GM19468 (cell line): ENCODE results near the gene BLZF1.
A peak's percentile ranks its signal among the peaks of the same experiment; 100 is the strongest.
"Not testable (repeated sequence)": the region's sequence is repeated elsewhere in the genome, so short reads cannot be mapped to it uniquely, and the experiment has no call there.

ENCODE experiments used
- ATAC-seq: cut with Tn5 transposase; IDR thresholded peaks from one replicate; pipeline ENCODE4 v1.9.1; 2021; ENCODE audit warnings: mild to moderate bottlenecking, moderate library complexity, moderate number of reproducible peaks; ENCODE audit not compliant: unreplicated experiment; ENCODE audit errors: extremely low read depth

Gene BLZF1

DNA sequence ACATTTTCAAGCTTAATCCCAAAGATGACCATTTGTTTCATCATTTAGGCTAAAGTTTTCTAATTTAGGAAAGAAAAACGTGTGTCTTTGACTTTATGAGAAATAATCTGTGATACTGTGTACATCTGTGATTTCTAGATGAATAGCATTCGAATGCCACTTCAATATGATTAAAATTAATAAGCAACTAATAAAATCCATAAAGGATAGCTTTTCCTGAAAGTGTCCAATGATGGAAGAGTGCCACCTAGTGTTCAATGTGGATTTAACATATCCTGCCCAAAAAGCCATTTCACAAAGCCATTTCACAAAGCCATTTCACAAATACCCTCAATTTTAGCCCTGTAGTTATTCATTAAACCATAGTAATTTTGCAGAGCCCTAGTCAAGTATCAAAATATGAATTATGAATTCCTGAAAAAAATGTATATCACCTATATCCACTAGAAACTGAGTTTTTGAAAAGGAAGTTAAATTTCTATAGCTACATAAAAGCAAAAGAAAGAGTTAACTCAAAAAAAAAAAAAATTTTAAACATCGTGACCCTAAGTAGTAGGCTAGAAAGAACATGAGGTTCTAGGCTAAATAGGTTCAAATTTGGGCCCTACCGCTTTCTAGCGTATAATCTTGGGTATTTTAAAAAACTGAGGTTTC lies 19.5 kb upstream of the BLZF1 start:
- ATAC-seq: no peak

DNA sequence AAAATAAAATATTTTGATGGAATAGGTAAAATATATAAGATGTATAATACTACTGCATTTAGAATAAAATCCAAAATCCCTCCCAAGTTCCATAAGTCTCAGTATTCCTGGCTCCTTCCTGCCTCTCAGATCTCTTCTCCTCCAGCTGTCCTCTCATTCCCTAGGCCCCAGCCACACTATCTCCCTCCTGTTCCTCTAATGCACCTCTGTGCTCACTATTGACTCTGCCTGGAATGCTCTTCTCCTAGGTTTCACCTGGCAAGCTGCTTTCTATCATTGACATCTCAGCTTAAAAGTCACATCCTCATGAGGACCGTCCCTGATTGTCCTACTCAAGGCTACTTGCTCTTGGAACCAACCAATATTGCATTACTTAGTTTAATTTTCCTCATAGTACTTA lies 7.6 kb upstream of the BLZF1 start:
- no peak for ATAC-seq

DNA sequence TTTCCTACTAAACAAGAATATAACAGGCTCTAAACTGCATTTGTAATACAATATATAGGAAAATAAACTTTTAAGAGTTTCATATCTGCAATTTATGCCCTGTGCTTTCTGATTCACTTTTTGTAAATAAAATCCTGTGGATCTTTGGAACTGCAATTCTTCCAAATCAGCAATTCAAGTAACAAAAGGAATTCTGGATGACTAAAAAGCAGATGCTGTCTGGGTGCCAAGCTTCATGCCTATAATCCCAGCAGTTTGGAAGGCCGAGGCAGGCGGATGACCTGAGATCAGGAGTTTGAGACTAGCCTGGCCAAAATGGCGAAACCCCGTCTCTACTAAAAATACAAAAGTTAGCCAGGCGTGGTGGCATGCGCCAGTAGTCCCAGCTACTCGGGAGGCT lies 6.7 kb upstream of the BLZF1 start:
- ATAC-seq: no peak

DNA sequence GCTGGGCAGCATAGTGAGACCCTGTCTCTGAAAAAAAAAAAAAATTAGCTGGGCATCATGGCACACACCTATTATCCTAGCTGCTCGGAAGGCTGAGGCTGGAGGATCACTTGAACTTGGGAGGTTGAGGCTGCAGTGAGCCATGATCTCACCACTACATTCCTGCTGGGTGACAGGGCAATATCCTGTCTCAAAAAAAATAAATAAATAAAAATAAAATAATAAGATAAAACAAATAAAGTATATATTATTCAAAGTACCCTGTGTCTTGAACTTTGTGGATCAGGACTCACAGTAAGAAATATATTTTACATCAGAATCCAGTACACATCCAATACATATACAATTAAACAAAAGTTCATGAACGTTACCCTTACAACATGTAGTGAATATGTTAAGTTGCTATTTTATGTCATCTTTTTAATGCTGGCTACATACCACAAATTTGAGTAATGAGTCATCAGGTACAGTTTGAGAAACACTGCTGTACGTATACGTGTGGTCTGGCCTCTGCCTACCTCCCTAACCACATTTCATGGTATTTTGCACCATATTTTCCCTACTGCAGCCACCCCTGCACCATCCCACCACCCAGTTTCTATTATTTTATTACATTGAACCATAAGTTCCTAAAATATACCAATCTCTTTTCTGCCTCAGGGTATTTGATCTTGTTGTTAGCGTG lies 4.8 kb upstream of the BLZF1 start:
- peak; percentile 23 for ATAC-seq

DNA sequence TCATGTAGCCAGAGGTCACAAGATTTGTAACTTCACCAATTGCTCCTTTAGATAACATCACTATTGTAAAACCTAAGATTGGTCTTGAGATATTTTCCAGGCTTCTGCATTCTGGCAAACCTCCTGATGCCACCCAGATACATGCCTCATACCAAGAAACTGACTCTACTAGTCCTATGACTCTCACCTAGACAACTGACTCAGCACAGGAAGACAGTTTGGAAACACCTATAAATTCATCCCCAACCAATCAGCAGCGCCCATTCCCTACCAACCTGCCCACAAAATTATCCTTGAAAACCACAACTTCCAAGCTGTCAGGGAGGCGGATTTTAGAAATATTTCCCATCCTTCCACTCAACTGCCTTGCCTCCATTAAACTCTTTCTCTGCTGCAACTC lies 3.0 kb upstream of the BLZF1 start:
- ATAC-seq: no peak

DNA sequence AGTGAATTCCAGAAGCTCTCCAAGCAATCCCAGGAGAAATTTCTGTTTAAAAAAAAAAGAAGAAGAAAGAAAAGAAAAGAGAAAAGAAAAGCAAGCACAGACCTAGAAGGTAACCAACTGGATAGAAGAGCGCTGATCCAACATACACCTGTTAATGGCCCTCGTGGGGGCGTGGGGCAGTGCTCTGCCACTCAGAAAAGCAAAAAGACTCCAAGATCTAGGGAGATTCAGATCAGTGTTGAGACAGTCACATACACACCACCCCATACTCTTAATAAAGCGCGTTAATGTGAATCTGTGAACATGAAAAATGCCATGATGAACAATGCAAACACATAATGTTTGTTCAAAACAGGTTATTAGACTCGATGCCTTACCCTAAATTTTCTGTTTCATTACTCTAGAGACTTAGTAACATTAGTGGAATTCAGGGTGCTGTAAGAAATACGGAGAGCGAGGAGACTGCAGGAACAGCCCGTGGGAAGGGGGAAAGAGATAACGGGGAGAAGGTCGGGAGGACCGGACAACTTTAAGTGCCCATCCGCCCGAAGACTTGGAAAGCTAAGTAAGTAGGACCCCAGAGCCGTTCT lies 804 bp upstream of the BLZF1 start:
- no peak for ATAC-seq

DNA sequence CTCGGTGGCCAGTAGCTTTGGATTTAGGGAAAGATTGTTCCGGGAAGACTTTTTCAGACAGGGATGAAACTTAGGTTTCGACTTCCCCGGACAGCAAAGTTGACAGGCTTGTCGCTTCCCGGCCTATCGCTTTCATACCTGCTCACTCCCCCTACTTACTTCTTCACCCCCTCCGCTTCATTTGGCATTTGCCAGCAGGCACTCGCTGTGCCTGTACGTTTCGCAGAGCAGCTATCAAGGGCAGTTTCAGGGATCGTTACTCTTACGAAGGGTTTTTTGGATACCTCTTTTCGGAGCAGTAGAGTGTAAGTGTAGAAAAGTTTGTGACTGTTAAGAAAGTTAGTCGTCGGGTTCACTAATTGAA lies 393 bp downstream of the BLZF1 start:
- no peak for ATAC-seq

DNA sequence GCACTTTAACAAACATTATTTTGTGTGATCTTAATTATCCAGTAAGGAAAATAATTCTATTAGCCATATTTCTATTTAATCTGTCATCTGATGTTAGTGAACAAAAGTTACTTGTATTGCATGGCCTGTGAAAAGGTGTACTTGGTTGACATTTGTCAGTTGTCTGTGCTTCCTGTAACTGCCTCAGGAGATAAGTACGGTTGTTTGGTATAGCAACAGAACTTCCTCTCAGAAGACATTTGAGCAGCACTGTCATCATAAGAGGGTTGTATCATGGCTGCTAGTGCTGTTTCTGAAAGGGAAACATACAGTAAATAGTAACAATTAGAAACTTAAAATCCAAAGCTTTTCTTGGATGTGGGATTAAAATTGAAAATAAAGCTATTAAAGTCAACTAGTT lies 3.4 kb downstream of the BLZF1 start:
- ATAC-seq: no peak

DNA sequence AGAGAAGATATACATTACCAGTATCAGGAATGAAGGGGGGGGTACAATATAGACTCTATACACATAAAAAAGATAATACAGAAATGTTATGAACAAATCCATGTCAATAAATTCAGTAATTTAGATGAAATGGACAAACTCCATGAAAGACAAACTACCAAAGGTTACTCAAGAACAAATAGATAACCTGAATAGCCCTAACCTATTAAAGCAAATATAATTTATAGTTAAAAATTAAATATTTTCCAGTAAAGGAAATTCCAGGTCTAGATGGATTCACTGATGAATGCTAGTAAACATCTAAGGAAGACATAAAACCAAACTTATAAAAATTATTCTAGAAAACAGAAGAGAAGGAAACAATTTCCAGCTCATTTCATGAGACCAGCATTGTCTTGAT lies 13.2 kb downstream of the BLZF1 start:
- ATAC-seq: no peak

DNA sequence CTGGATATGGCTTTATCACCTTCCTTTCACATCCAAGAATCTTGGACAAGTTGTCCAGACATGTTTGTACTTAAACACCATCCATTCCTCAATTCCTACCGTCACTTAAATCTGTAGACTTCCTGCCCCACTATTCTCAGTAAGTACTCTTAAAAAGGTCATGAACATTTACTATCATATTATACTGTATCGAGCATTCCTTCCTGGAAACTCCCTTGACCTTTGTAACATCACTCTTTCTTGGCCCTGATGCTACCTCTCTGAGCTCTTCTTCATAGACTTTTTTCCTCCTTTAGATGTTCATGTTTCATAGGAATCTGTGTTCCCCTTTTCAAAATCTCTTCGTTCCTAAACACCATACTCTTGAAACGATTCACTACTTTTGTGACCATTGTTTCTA lies 15.5 kb downstream of the BLZF1 start:
- no peak for ATAC-seq

DNA sequence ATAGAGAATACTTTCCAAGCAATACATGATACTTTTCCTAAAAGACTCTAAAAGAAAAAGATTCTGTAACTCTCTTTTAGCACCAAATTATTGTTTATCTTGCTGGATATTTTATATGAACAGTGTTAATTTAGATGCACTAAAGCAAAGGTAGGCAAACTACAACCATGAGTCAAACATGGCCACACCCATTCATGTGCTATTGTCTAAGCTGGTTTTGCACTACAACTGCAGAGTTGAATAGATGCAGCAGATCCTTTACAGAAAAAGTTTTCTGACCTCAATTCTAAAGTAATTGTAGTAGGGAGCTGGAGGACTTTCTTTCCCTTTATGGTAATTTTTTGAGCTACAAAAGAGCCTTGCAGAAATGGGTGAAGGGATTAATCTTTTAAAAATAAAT lies 19.4 kb downstream of the BLZF1 start:
- no peak for ATAC-seq

DNA sequence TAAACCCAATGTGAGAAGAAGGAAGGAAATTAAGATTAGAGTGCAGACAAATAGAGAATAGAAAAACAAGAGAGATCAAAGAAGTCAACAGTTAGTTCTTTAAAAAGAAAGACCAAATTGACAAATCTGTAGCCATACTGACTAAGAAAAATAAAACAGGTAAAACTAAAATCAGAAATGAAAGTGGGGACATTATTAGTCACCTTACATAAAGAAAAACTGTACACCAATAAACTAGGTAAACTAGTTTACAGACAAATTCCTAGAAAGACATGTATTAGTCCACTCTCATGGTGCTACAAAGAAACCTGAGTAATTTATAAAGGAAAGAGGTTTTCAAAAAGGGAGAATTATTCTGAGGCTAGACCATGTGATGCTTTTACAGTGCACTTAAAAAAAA lies 22.3 kb downstream of the BLZF1 start:
- no peak for ATAC-seq

DNA sequence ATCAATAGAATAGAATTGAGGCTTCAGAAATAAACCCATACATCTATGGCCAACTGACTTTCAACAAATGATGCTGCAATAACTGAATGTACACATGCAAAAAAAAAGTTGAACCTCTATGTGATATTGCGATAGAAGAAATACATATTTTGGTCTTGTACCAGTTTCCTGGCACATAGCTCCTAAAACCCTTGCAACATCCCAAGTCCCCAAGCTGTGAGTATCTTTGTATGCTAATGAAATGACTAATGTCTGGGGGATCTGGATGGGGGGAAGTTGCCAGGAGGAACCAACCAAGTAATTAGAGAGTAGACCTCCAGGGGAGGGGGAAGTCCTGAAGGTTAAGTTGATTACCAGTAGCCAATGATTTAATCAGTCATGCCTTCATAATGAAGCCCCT lies 24.4 kb downstream of the BLZF1 start:
- ATAC-seq: no peak

DNA sequence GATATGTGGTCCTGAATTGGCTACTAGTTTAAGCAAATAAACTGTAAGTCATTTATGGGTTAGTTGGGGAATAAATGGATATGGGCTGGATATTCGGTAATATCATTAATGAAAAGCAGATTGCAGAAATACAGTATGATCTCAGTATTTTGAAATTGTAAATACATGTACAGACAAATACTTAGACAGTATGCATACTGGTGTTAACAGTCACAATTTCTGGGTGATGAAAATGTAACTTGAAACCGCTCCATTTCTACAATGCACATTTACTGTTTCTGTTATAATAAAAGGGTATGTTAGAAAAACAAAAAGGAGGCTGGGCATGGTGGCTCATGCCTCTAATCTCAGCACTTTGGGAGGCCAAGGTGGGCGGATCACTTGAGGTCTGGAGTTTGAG lies 28.0 kb downstream of the BLZF1 start:
- ATAC-seq: no peak

DNA sequence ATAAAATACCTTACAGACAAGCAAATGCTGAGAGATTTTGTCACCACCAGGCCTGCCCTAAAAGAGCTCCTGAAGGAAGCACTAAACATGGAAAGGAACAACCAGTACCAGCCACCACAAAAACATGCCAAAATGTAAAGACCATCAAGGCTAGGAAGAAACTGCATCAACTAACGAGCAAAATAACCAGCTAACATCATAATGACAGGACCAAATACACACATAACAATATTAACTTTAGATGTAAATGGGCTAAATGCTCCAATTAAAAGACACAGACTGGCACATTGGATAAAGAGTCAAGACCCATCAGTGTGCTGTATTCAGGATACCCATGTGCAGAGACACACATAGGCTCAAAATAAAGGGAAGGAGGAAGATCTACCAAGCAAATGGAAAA lies 34.6 kb downstream of the BLZF1 start:
- ATAC-seq: not testable (repeated sequence)

DNA sequence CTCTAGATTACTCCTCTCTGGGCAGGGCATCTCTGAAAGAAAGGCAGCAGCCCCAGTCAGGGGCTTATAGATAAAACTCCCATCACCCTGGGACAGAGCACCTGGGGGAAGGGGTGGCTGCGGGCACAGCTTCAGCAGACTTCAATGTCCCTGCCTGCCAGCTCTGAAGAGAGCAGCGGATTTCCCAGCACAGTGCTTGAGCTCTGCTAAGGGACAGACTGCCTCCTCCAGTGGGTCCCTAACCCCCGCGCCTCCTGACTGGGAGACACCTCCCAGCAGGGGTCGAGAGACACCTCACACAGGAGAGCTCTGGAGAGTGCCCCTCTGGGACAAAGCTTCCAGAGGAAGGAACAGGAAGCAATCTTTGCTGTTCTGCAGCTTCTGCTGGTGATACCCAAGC lies 40.3 kb downstream of the BLZF1 start:
- not testable (repeated sequence) for ATAC-seq

DNA sequence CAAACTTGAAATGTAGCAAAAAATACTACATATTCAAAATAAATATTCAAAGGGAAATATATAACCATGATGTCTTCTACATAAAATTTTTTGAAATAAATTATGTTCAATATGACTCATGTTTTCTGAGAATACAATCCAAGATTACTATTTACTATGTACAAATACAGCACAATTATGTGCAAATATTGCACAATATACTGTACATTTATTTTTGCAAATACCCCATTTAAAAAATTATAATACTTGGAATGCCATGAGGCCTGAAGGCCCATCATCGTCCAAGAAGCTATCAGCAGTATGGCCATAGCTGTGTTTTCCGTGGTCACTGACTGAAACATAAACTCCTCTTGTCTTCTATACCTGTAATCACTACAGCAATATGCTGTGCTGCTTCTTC lies 47.0 kb downstream of the BLZF1 start:
- ATAC-seq: no peak

DNA sequence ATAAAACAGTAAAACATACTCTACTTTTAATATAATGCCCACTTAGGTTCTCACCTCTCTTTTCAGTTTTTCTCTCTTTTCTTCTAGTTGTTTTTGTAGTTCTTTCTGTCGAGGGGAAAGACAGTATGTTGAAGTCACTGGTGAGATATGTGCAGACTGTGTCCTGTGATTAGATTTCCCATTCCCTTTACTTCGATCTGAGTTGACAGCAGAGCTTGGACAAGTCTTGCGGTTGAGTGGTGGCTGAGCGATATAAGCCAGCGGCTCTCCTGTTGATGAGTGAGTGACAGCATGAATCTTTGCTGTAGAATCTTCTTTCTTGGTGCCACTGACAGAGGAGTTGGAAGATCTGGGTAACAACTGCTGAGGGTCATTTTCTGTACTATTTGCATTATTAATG lies 53.3 kb downstream of the BLZF1 start:
- no peak for ATAC-seq

DNA sequence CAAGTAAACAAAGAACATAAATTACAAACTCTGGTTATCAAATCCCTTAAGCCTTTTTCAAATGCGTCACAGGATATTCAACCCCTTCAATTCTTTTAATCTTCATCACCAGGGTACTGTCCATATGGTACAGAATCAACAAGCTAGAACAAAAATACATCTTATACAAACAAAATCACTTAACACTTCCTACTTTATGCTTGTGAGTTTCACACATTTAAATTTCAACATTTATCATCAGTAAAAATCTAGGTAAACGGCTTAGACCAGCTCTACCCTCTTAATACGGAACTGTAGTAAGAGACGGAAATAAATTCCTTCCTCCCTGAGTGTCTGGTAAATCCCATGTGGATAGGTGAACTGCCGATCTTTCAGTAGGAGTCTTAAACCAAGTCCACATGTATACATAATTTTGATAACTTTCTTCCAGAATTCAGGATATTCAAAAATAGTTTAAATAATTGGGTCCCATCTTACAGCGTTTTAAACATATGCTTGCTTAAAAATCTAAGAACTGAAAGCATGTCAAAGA lies 58.2 kb downstream of the BLZF1 start:
- no peak for ATAC-seq

DNA sequence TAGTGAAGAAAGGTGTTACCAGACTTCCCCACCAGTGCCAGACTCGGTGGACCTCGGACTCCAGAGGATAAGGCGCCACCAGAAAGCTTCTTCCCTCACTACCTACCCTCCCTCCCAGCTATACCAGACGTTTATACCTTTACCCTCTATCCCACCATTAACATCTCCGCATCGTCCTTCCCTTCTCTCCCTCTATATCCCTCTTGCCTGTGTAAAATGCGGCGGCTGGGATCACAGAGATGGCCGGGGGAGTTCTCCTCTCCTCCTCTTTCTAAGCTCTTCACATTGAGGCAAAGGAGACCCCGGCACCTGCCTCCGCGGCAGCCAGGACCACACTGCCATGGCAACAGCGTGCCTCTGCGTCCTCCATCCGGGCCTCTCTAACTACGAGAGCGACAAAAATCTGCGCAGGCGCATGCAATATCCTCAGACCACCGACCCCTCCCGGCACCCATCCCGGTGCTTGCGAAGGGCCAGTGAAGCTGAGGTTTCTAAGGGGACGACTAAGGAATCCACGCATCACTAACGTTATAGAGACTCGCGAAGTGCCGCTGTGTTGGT lies 59.2 kb downstream of the BLZF1 start, which contains the start of gene CCDC181:
CCDC181 (minus strand) TSS at position 394 of the 561 bp plus-strand sequence. CDS start 2,547 bp downstream, outside the sequence.
- ATAC-seq: no peak
